ENCODE results near the gene MIEF1.

Gene MIEF1

DNA sequence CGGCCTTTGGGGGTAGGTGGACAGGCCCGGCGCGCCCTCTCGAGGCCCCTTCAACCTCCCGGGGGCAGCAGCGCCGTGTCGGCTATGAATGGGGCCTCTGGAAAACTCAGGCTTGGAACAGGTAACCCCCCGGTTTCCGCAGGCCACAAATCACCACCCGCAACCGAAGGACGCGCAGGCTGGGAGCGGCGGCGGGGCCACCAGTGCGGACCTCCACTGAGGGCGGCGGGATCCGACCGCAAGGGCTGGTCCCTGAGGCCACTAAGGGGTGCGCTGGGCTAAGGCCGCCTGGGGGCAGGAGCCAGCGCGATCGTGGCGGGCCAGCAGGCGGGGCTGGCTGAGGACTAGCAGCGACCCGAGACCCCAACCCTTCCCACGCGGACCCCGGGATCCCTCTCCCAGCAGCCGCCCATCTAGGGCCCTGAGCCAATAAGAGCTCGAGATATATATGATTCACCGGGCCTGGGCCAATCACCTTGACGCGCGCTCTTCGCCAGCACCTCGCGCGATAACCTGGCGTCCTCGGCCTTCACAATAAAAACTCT lies 17.7 kb downstream of the MIEF1 start (continued):
- TF ChIP-seq, protein P1, sequence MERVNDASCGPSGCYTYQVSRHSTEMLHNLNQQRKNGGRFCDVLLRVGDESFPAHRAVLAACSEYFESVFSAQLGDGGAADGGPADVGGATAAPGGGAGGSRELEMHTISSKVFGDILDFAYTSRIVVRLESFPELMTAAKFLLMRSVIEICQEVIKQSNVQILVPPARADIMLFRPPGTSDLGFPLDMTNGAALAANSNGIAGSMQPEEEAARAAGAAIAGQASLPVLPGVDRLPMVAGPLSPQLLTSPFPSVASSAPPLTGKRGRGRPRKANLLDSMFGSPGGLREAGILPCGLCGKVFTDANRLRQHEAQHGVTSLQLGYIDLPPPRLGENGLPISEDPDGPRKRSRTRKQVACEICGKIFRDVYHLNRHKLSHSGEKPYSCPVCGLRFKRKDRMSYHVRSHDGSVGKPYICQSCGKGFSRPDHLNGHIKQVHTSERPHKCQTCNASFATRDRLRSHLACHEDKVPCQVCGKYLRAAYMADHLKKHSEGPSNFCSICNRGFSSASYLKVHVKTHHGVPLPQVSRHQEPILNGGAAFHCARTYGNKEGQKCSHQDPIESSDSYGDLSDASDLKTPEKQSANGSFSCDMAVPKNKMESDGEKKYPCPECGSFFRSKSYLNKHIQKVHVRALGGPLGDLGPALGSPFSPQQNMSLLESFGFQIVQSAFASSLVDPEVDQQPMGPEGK (tag by site-specific recombination; IDR thresholded peaks at IDR 0.05): peak; percentile 87
- TF ChIP-seq GLI2 (tag by site-specific recombination; IDR thresholded peaks at IDR 0.05; ENCODE audit: borderline replicate concordance, low read depth) (no peak), ZFP37 (tag by site-specific recombination; IDR thresholded peaks at IDR 0.05) (no peak), HOXC10 (CRISPR knock-in tag; IDR thresholded peaks at IDR 0.05) (no peak), ZNF501 (tag by site-specific recombination; IDR thresholded peaks at IDR 0.05) (no peak), ZNF138 (tag by site-specific recombination; IDR thresholded peaks at IDR 0.05; ENCODE audit: borderline replicate concordance) (no peak), MZF1 (tag by site-specific recombination; IDR thresholded peaks at IDR 0.05; ENCODE audit: borderline replicate concordance) (no peak), ZFP41 (tag by site-specific recombination; IDR thresholded peaks at IDR 0.05; ENCODE audit: borderline replicate concordance) (no peak), ZSCAN23 (tag by site-specific recombination; IDR thresholded peaks at IDR 0.05) (no peak), PRDM4 (tag by site-specific recombination; IDR thresholded peaks at IDR 0.05) (0 out of 2 replicates have a peak, but pooled peaks have one; percentile 24), WT1 (tag by site-specific recombination; IDR thresholded peaks at IDR 0.05) (0 out of 2 replicates have a peak, but pooled peaks have one; percentile 30), ZSCAN5A (tag by site-specific recombination; IDR thresholded peaks at IDR 0.05) (no peak), ZNF623 (tag by site-specific recombination; IDR thresholded peaks at IDR 0.05) (no peak), IKZF3 (tag by site-specific recombination; IDR thresholded peaks at IDR 0.05) (no peak; the same call in 1 of the 2 replicates), ZNF701 (tag by site-specific recombination; IDR thresholded peaks at IDR 0.05) (no peak)
- TF ChIP-seq, protein P2, sequence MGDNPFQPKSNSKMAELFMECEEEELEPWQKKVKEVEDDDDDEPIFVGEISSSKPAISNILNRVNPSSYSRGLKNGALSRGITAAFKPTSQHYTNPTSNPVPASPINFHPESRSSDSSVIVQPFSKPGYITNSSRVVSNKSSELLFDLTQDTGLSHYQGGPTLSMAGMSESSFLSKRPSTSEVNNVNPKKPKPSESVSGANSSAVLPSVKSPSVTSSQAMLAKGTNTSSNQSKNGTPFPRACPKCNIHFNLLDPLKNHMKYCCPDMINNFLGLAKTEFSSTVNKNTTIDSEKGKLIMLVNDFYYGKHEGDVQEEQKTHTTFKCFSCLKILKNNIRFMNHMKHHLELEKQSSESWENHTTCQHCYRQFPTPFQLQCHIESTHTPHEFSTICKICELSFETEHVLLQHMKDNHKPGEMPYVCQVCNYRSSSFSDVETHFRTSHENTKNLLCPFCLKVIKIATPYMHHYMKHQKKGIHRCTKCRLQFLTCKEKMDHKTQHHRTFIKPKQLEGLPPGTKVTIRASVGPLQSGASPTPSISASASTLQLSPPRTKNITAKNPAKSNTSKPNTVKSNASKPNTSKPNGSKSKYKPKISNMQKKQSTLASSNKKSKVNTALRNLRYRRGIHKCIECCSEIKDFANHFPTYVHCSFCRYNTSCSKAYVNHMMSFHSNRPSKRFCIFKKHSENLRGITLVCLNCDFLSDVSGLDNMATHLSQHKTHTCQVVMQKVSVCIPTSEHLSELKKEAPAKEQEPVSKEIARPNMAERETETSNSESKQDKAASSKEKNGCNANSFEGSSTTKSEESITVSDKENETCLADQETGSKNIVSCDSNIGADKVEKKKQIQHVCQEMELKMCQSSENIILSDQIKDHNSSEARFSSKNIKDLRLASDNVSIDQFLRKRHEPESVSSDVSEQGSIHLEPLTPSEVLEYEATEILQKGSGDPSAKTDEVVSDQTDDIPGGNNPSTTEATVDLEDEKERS (tag by site-specific recombination; IDR thresholded peaks at IDR 0.05): no peak
- TF ChIP-seq, protein P3, sequence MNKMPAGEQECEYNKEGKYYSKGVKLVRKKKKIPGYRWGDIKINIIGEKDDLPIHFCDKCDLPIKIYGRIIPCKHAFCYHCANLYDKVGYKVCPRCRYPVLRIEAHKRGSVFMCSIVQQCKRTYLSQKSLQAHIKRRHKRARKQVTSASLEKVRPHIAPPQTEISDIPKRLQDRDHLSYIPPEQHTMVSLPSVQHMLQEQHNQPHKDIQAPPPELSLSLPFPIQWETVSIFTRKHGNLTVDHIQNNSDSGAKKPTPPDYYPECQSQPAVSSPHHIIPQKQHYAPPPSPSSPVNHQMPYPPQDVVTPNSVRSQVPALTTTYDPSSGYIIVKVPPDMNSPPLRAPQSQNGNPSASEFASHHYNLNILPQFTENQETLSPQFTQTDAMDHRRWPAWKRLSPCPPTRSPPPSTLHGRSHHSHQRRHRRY (tag by site-specific recombination; IDR thresholded peaks at IDR 0.05): no peak
- TF ChIP-seq, protein P4, sequence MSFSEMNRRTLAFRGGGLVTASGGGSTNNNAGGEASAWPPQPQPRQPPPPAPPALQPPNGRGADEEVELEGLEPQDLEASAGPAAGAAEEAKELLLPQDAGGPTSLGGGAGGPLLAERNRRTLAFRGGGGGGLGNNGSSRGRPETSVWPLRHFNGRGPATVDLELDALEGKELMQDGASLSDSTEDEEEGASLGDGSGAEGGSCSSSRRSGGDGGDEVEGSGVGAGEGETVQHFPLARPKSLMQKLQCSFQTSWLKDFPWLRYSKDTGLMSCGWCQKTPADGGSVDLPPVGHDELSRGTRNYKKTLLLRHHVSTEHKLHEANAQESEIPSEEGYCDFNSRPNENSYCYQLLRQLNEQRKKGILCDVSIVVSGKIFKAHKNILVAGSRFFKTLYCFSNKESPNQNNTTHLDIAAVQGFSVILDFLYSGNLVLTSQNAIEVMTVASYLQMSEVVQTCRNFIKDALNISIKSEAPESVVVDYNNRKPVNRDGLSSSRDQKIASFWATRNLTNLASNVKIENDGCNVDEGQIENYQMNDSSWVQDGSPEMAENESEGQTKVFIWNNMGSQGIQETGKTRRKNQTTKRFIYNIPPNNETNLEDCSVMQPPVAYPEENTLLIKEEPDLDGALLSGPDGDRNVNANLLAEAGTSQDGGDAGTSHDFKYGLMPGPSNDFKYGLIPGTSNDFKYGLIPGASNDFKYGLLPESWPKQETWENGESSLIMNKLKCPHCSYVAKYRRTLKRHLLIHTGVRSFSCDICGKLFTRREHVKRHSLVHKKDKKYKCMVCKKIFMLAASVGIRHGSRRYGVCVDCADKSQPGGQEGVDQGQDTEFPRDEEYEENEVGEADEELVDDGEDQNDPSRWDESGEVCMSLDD (tag by site-specific recombination; IDR thresholded peaks at IDR 0.05): peak; percentile 91
- TF ChIP-seq, protein P5, sequence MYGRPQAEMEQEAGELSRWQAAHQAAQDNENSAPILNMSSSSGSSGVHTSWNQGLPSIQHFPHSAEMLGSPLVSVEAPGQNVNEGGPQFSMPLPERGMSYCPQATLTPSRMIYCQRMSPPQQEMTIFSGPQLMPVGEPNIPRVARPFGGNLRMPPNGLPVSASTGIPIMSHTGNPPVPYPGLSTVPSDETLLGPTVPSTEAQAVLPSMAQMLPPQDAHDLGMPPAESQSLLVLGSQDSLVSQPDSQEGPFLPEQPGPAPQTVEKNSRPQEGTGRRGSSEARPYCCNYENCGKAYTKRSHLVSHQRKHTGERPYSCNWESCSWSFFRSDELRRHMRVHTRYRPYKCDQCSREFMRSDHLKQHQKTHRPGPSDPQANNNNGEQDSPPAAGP (tag by site-specific recombination; IDR thresholded peaks at IDR 0.05): peak; percentile 44; the same call in 1 of the 2 replicates

Measured in HEK293 (cell line).